ENCODE measurements around the gene CDC42BPA. TPM values are rescaled to one million over a fixed set of nuclear protein-coding genes. Genes with fewer than 3 reads are reported as not detected.

CDC42BPA gene
- total RNA-seq, 1 experiment from 2014 or later = 32.0 TPM

- ChIA-PET POLR2A (ENCODE audit: unreplicated experiment) (no interaction called here), CTCF (no interaction called here)
- Histone ChIP-seq H4K20me1 (ENCODE audit: low read length) (no peaks in the 10 kb centered on the region), H3K4me3 (ENCODE audit: low read length) (no peak overlapping the region), H3K9me3 (ENCODE audit: low read length) (no peaks in the 10 kb centered on the region), H2AFZ (ENCODE audit: low read length) (no peak overlapping the region), H3K4me2 (ENCODE audit: low read length) (no peak overlapping the region), H3K27me3 (ENCODE audit: low read length) (no peaks in the 10 kb centered on the region), H3F3A (ENCODE audit: low read length, unreplicated experiment) (no peaks in the 10 kb centered on the region), H3K27ac (ENCODE audit: low read length) (no peak overlapping the region), H3K9me2 (replicated peaks; ENCODE audit: low read length) (no peaks in the 10 kb centered on the region), H3K4me1 (ENCODE audit: insufficient read depth, low read length) (peaks cover 11% of the 10 kb centered on the region), H3K79me2 (ENCODE audit: low read length) (no peaks in the 10 kb centered on the region), H3K36me3 (ENCODE audit: low read depth, low read length) (peaks cover 18% of the 10 kb centered on the region), H3K9ac (ENCODE audit: low read length) (no peak overlapping the region)
- no TSS peak for BruUV-seq (replicated peaks)
- DNase-seq = no peak
- intact Hi-C loops (cut with micrococcal nuclease) = no loop called here
- TF ChIP-seq, protein P1, sequence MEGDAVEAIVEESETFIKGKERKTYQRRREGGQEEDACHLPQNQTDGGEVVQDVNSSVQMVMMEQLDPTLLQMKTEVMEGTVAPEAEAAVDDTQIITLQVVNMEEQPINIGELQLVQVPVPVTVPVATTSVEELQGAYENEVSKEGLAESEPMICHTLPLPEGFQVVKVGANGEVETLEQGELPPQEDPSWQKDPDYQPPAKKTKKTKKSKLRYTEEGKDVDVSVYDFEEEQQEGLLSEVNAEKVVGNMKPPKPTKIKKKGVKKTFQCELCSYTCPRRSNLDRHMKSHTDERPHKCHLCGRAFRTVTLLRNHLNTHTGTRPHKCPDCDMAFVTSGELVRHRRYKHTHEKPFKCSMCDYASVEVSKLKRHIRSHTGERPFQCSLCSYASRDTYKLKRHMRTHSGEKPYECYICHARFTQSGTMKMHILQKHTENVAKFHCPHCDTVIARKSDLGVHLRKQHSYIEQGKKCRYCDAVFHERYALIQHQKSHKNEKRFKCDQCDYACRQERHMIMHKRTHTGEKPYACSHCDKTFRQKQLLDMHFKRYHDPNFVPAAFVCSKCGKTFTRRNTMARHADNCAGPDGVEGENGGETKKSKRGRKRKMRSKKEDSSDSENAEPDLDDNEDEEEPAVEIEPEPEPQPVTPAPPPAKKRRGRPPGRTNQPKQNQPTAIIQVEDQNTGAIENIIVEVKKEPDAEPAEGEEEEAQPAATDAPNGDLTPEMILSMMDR (conservative IDR thresholded peaks at IDR 0.05; ENCODE audit: low read depth, low read length) = no peak
- TF ChIP-seq EZH2phosphoT487 (IDR thresholded peaks at IDR 0.05; ENCODE audit: borderline replicate concordance, low read length) (no peak), EZH2 (IDR thresholded peaks at IDR 0.05; ENCODE audit: low read length, unreplicated experiment) (no peak)
- no peak for ATAC-seq
These were observed 334.9 kb downstream of the CDC42BPA start for GRCh38 chr1:226983247-226983991.

DNA sequence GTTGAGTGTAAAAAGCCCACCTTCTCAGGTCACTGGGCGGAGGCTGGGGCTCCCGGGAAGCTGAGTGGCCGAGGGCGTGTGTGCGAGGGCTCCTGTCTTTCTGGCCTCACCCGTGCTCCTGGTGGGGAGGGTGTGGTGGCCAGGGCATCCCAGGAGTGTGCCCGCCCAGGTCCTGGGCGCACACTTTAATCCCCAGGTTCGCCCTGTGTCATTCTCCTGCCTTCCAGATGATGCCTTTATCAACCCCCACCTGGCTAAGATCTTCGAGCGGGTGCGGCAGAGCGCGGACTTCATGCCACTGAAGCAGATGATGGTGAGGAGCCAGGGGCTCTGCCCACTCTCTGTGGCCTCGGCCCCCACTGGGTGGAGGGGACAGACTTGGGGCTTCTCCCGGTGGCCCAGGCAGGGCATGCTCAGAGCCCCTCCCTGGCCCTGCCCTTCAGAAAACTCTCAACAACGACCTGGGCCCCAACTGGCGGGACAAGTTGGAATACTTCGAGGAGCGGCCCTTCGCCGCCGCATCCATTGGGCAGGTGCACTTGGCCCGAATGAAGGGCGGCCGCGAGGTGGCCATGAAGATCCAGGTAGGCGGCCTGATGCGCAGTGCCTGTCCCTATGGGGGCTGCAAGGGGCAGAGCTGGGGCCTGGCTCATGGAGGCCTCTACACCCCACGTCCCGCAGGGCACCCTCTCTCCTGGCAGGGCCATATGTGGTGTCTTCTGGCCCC is 335.7 kb downstream of the CDC42BPA start:
- BruUV-seq (replicated peaks) = no TSS peak
- H3K36me3 ChIP-seq (ENCODE audit: low read depth, low read length) = peaks cover 21% of the 10 kb centered on the region
- H3K9ac ChIP-seq (ENCODE audit: low read length) = no peak overlapping the region
- no peak overlapping the region for H3K4me2 ChIP-seq (ENCODE audit: low read length)
- no peaks in the 10 kb centered on the region for H4K20me1 ChIP-seq (ENCODE audit: low read length)
- H2AFZ ChIP-seq (ENCODE audit: low read length) = no peak overlapping the region
- ChIA-PET POLR2A (ENCODE audit: unreplicated experiment) (no interaction called here), CTCF (no interaction called here)
- H3K9me2 ChIP-seq (replicated peaks; ENCODE audit: low read length) = no peaks in the 10 kb centered on the region
- DNase-seq = no peak
- H3F3A ChIP-seq (ENCODE audit: low read length, unreplicated experiment) = no peaks in the 10 kb centered on the region
- H3K4me3 ChIP-seq (ENCODE audit: low read length) = no peak overlapping the region
- ATAC-seq = no peak
- H3K27me3 ChIP-seq (ENCODE audit: low read length) = no peaks in the 10 kb centered on the region
- peaks cover 3% of the 10 kb centered on the region; the same call in 1 of the 2 replicates for H3K4me1 ChIP-seq (ENCODE audit: insufficient read depth, low read length)
- H3K79me2 ChIP-seq (ENCODE audit: low read length) = no peaks in the 10 kb centered on the region
- no peaks in the 10 kb centered on the region for H3K9me3 ChIP-seq (ENCODE audit: low read length)
- intact Hi-C loops (cut with micrococcal nuclease) = no loop called here
- no peak overlapping the region for H3K27ac ChIP-seq (ENCODE audit: low read length)
- TF ChIP-seq, protein P1 (conservative IDR thresholded peaks at IDR 0.05; ENCODE audit: low read depth, low read length) = no peak
- TF ChIP-seq EZH2phosphoT487 (IDR thresholded peaks at IDR 0.05; ENCODE audit: borderline replicate concordance, low read length) (no peak), EZH2 (IDR thresholded peaks at IDR 0.05; ENCODE audit: low read length, unreplicated experiment) (no peak)

DNA sequence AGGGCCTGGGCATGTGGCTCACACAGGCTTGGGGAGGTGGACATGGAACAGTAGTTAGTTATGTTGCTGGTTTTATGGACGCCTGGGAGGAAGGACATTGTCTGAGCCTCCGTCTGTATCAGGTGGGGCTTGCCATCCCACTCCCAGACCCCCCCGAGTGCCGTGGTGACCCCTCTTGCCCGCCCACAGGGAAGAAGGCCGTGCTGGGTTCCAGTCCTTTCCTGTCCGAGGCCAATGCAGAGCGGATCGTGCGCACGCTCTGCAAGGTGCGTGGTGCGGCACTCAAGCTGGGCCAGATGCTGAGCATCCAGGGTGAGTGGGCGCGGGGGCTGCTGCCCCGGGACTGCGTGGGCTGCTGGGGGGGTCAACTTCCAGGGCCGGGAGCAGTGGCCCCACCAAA is 336.5 kb downstream of the CDC42BPA start:
- H3K27ac ChIP-seq (ENCODE audit: low read length) = no peak overlapping the region
- H2AFZ ChIP-seq (ENCODE audit: low read length) = no peak overlapping the region
- H3K9me2 ChIP-seq (replicated peaks; ENCODE audit: low read length) = no peaks in the 10 kb centered on the region
- H3F3A ChIP-seq (ENCODE audit: low read length, unreplicated experiment) = no peaks in the 10 kb centered on the region
- H3K4me1 ChIP-seq (ENCODE audit: insufficient read depth, low read length) = no peaks in the 10 kb centered on the region
- DNase-seq (no peak), ATAC-seq (no peak)
- H3K4me3 ChIP-seq (ENCODE audit: low read length) = no peak overlapping the region
- BruUV-seq (replicated peaks) = no TSS peak
- no peak overlapping the region for H3K4me2 ChIP-seq (ENCODE audit: low read length)
- CTCF ChIA-PET = no interaction called here
- TF ChIP-seq EZH2phosphoT487 (IDR thresholded peaks at IDR 0.05; ENCODE audit: borderline replicate concordance, low read length) (no peak), EZH2 (IDR thresholded peaks at IDR 0.05; ENCODE audit: low read length, unreplicated experiment) (no peak)
- TF ChIP-seq, protein P1 (conservative IDR thresholded peaks at IDR 0.05; ENCODE audit: low read depth, low read length) = no peak
- POLR2A ChIA-PET (ENCODE audit: unreplicated experiment) = no interaction called here
- intact Hi-C loops (cut with micrococcal nuclease) = no loop called here
- H3K27me3 ChIP-seq (ENCODE audit: low read length) = no peaks in the 10 kb centered on the region
- H4K20me1 ChIP-seq (ENCODE audit: low read length) = no peaks in the 10 kb centered on the region
- no peaks in the 10 kb centered on the region for H3K9me3 ChIP-seq (ENCODE audit: low read length)
- no peaks in the 10 kb centered on the region for H3K79me2 ChIP-seq (ENCODE audit: low read length)
- H3K9ac ChIP-seq (ENCODE audit: low read length) = no peak overlapping the region
- peaks cover 14% of the 10 kb centered on the region for H3K36me3 ChIP-seq (ENCODE audit: low read depth, low read length)
